SH-SY5Y (cell line): ENCODE measurements around the gene NEDD4L.

Experiments used
- GATA2 ChIP-seq: IDR thresholded peaks from 2 replicates; pipeline ENCODE4 v1.6.1; 2011; ENCODE audit warnings: mild to moderate bottlenecking, low read depth, low read length
- GATA3 ChIP-seq: IDR thresholded peaks from 2 replicates; pipeline ENCODE4 v1.6.1; 2011; ENCODE audit warnings: low read depth, mild to moderate bottlenecking, low read length, moderate library complexity

- TF ChIP-seq GATA2 (no peak), GATA3 (no peak)
These were observed 248.6 kb downstream of the NEDD4L start for GRCh38 chr18:58292638-58293037.
